ENCODE measurements around the gene KIF4B. TPM values are rescaled to one million over a fixed set of nuclear protein-coding genes. Genes with fewer than 3 reads are reported as not detected.
A peak's percentile ranks its signal among the peaks of the same experiment; 100 is the strongest.
"Not testable (repeated sequence)": the region's sequence is repeated elsewhere in the genome, so short reads cannot be mapped to it uniquely, and the experiment has no call there.

Gene KIF4B
- 4.8 TPM for total RNA-seq (ENCODE audit: insufficient read depth, low replicate concordance)

GRCh38 chr5:155013526-155013925 is at the start of gene KIF4B:
Gene KIF4B (plus strand): TSS chr5:155013755. CDS start chr5:155013860, 105 bp downstream.
- no peak for DNase-seq (ENCODE audit: low spot score)

- no peak for DNase-seq (ENCODE audit: low spot score)
Measured at GRCh38 chr5:154966081-154966841, 47.3 kb upstream of the KIF4B start.

GRCh38 chr5:154966874-154967273 is 46.7 kb upstream of the KIF4B start:
- DNase-seq (ENCODE audit: low spot score): no peak

- DNase-seq (ENCODE audit: low spot score): no peak
Measured at GRCh38 chr5:154967421-154968024, 46.0 kb upstream of the KIF4B start.

- DNase-seq (ENCODE audit: low spot score): no peak
Measured at GRCh38 chr5:154968953-154969352, 44.6 kb upstream of the KIF4B start.

- DNase-seq (ENCODE audit: low spot score): no peak
Measured at GRCh38 chr5:154970759-154971158, 42.8 kb upstream of the KIF4B start.

GRCh38 chr5:154971501-154971900 is 42.1 kb upstream of the KIF4B start:
- DNase-seq (ENCODE audit: low spot score): no peak

- peak; percentile 75 for DNase-seq (ENCODE audit: low spot score)
Measured at GRCh38 chr5:154972476-154973080, 41.0 kb upstream of the KIF4B start.

- DNase-seq (ENCODE audit: low spot score): not testable (repeated sequence)
Measured at GRCh38 chr5:154976082-154976481, 37.5 kb upstream of the KIF4B start.

- no peak for DNase-seq (ENCODE audit: low spot score)
Measured at GRCh38 chr5:154977409-154977808, 36.1 kb upstream of the KIF4B start.

GRCh38 chr5:154978294-154978693 is 35.3 kb upstream of the KIF4B start:
- not testable (repeated sequence) for DNase-seq (ENCODE audit: low spot score)

- DNase-seq (ENCODE audit: low spot score): no peak
Measured at GRCh38 chr5:154984946-154985516, 28.5 kb upstream of the KIF4B start.

GRCh38 chr5:154986151-154986550 is 27.4 kb upstream of the KIF4B start:
- no peak for DNase-seq (ENCODE audit: low spot score)

GRCh38 chr5:154989626-154990025 is 23.9 kb upstream of the KIF4B start:
- no peak for DNase-seq (ENCODE audit: low spot score)

- no peak for DNase-seq (ENCODE audit: low spot score)
Measured at GRCh38 chr5:154993461-154993860, 20.1 kb upstream of the KIF4B start.

GRCh38 chr5:154995679-154996078 is 17.9 kb upstream of the KIF4B start:
- DNase-seq (ENCODE audit: low spot score): no peak

GRCh38 chr5:154997746-154998145 is 15.8 kb upstream of the KIF4B start:
- DNase-seq (ENCODE audit: low spot score): no peak

GRCh38 chr5:154999865-155000264 is 13.7 kb upstream of the KIF4B start:
- no peak for DNase-seq (ENCODE audit: low spot score)

- DNase-seq (ENCODE audit: low spot score): no peak
Measured at GRCh38 chr5:155001523-155001922, 12.0 kb upstream of the KIF4B start.

GRCh38 chr5:155002722-155003121 is 10.8 kb upstream of the KIF4B start:
- DNase-seq (ENCODE audit: low spot score): not testable (repeated sequence)

- DNase-seq (ENCODE audit: low spot score): no peak
Measured at GRCh38 chr5:155004138-155004744, 9.3 kb upstream of the KIF4B start.

GRCh38 chr5:155006265-155006664 is 7.3 kb upstream of the KIF4B start:
- DNase-seq (ENCODE audit: low spot score): not testable (repeated sequence)

Data from umbilical cord (tissue), 2 donors.